K562 (cell line): ENCODE data around the gene SPRYD3. TPM values are rescaled to one million over a fixed set of nuclear protein-coding genes. Genes with fewer than 3 reads are reported as not detected.
A peak's percentile ranks its signal among the peaks of the same experiment; 100 is the strongest.

Source experiments
- CBX1 ChIP-seq: sonication (generic); IDR thresholded peaks from 2 replicates; pipeline ENCODE4 v1.6.1; 2016; ENCODE audit warnings: antibody characterized with exemption, low read depth, mild to moderate bottlenecking
- E2F3 ChIP-seq: fragments of 250-450 bp; sonication (Bioruptor Pico); IDR thresholded peaks from 2 replicates; pipeline ENCODE4 v1.4.0; 2020; ENCODE audit warnings: mild to moderate bottlenecking
- ERF ChIP-seq: fragments of 450-650 bp; formaldehyde crosslinking; IDR thresholded peaks from 2 replicates; pipeline ENCODE4 v1.4.0; 2020; ENCODE audit warnings: mild to moderate bottlenecking, mixed read lengths
- GTF2A2 ChIP-seq: IDR thresholded peaks from 2 replicates; pipeline ENCODE4 v1.6.1; 2016; ENCODE audit warnings: mild to moderate bottlenecking, missing genetic modification characterization, missing compliant biosample characterization
- HSF4 ChIP-seq: fragments of 250-450 bp; sonication (Bioruptor Pico); IDR thresholded peaks from 2 replicates; pipeline ENCODE4 v2.1.2; 2022; ENCODE audit warnings: mild to moderate bottlenecking, moderate library complexity, borderline replicate concordance
- KLF13 ChIP-seq: fragments of 450-650 bp; IDR thresholded peaks from 2 replicates; pipeline ENCODE4 v1.6.1; 2016; ENCODE audit warnings: missing genetic modification characterization, low read depth, mild to moderate bottlenecking, missing compliant biosample characterization, moderate library complexity, borderline replicate concordance
- LEF1 ChIP-seq: fragments of 450-650 bp; IDR thresholded peaks from 2 replicates; pipeline ENCODE4 v1.6.1; 2016; ENCODE audit warnings: mild to moderate bottlenecking
- NFRKB ChIP-seq: fragments of 450-650 bp; IDR thresholded peaks from 2 replicates; pipeline ENCODE4 v1.6.1; 2016; ENCODE audit warnings: low read depth
- PCBP1 ChIP-seq: fragments of 200-400 bp; formaldehyde crosslinking; IDR thresholded peaks from 2 replicates; pipeline ENCODE4 v1.6.1; 2018; ENCODE audit warnings: mild to moderate bottlenecking, low read depth, low read length; ENCODE audit not compliant: poor library complexity, severe bottlenecking
- PPARD ChIP-seq: fragments of 250-450 bp; sonication (Bioruptor Pico); IDR thresholded peaks from 2 replicates; pipeline ENCODE4 v1.8.0; 2022; ENCODE audit warnings: inconsistent platforms, mild to moderate bottlenecking, moderate library complexity
- RAD21 ChIP-seq, 2 experiments: fragments of 250-450 bp in 1 of 2; fragments of 450-650 bp in 1 of 2; sonication (Bioruptor Pico) in 1 of 2; formaldehyde crosslinking in 1 of 2; IDR thresholded peaks in 1 of 2; conservative IDR thresholded peaks in 1 of 2; 2 replicates each; pipeline versions ENCODE4 v1.4.0 to v1.8.0; 2020 to 2022; ENCODE audit warnings: mild to moderate bottlenecking in 2 of 2, moderate library complexity in 1 of 2
- SAFB2 ChIP-seq: fragments of 200-400 bp; formaldehyde crosslinking; IDR thresholded peaks from 2 replicates; pipeline ENCODE4 v1.6.1; 2018; ENCODE audit warnings: borderline replicate concordance, low read length, low read depth, moderate library complexity; ENCODE audit not compliant: severe bottlenecking
- SMAD4 ChIP-seq: fragments of 250-450 bp; sonication (Bioruptor Pico); conservative IDR thresholded peaks from 2 replicates; pipeline ENCODE4 v1.8.0; 2021; ENCODE audit warnings: inconsistent platforms, mild to moderate bottlenecking, moderate library complexity
- SNRNP70 ChIP-seq: fragments of 200-400 bp; formaldehyde crosslinking; optimal IDR thresholded peaks from 2 replicates; pipeline ENCODE3; 2017; ENCODE audit warnings: low read depth, low read length
- STAT5A ChIP-seq: IDR thresholded peaks from 2 replicates; pipeline ENCODE4 v1.6.1; 2012; ENCODE audit warnings: low read length, inconsistent platforms, borderline replicate concordance
- TBP ChIP-seq: optimal IDR thresholded peaks from 2 replicates; pipeline ENCODE3; 2011; ENCODE audit warnings: low read depth, low read length, improper control_type of control experiment
- ZFP1 ChIP-seq: fragments of 450-650 bp; formaldehyde crosslinking; IDR thresholded peaks from 2 replicates; pipeline ENCODE4 v1.4.0; 2020; ENCODE audit warnings: mild to moderate bottlenecking, mixed read lengths
- ZFP36 ChIP-seq: fragments of 150-350 bp; IDR thresholded peaks from 2 replicates; pipeline ENCODE4 v1.6.1; 2018; ENCODE audit warnings: low read length, low read depth; ENCODE audit not compliant: partially characterized antibody
- ZNF24 ChIP-seq: fragments of 450-650 bp; IDR thresholded peaks from 2 replicates; pipeline ENCODE4 v1.6.1; 2016
- ZNF354B ChIP-seq: fragments of 250-450 bp; sonication (Bioruptor Pico); IDR thresholded peaks from 2 replicates; pipeline ENCODE4 v1.4.0; 2020
- polyA plus RNA-seq, 8 experiments: library from polyadenylated mRNA; depleted of rRNA in 4 of 8; stranded (reverse) in 5 of 8; unstranded in 3 of 8; fragments of >200 nt; fragmentation: Nextera tagmentation in 2 of 8; fragmentation: Illumina TruSeq in 1 of 8; extraction: Ambion mirVana in 2 of 8; extraction: Trizol in 1 of 8; gene quantifications; 2 replicates each; pipeline versions ENCODE4 v1.2.1 to v1.2.3, GENCODE V29; 2011 to 2014; ENCODE audit warnings: inconsistent platforms in 1 of 8, missing spikeins in 1 of 8
- total RNA-seq, 7 experiments: library from RNA; depleted of rRNA in 6 of 7; stranded (reverse); fragments of >200 nt in 6 of 7; fragmentation: Illumina TruSeq in 2 of 7; extraction: Trizol in 2 of 7; gene quantifications; 2 replicates each; pipeline versions ENCODE4 v1.2.1 to v1.2.3, GENCODE V29; 2011 to 2021; ENCODE audit warnings: low replicate concordance in 1 of 7
- TF ChIP-seq, protein P1 (sequence below): sonication (generic); formaldehyde crosslinking; IDR thresholded peaks from 2 replicates; pipeline ENCODE4 v1.4.0; 2020; ENCODE audit warnings: mild to moderate bottlenecking, missing genetic modification reagents
- TF ChIP-seq, protein P2 (sequence below): fragments of 450-650 bp; formaldehyde crosslinking; IDR thresholded peaks from 2 replicates; pipeline ENCODE4 v1.4.0; 2020; ENCODE audit warnings: mild to moderate bottlenecking, moderate library complexity
- TF ChIP-seq, protein P3 (sequence below): sonication (generic); formaldehyde crosslinking; IDR thresholded peaks from 2 replicates; pipeline ENCODE4 v1.8.1; 2023; ENCODE audit warnings: mild to moderate bottlenecking, missing genetic modification reagents, moderate library complexity
- TF ChIP-seq, protein P4 (sequence below): fragments of 450-650 bp; IDR thresholded peaks from 2 replicates; pipeline ENCODE4 v1.6.1; 2016; ENCODE audit warnings: antibody characterized with exemption

Gene SPRYD3
- total and polyA plus RNA-seq, 9 of the 15 experiments (the other 6 are each of a cell fraction or from before 2014, with no cell fraction given), result 1.5 to 13.6 (median 7.6) TPM

DNA sequence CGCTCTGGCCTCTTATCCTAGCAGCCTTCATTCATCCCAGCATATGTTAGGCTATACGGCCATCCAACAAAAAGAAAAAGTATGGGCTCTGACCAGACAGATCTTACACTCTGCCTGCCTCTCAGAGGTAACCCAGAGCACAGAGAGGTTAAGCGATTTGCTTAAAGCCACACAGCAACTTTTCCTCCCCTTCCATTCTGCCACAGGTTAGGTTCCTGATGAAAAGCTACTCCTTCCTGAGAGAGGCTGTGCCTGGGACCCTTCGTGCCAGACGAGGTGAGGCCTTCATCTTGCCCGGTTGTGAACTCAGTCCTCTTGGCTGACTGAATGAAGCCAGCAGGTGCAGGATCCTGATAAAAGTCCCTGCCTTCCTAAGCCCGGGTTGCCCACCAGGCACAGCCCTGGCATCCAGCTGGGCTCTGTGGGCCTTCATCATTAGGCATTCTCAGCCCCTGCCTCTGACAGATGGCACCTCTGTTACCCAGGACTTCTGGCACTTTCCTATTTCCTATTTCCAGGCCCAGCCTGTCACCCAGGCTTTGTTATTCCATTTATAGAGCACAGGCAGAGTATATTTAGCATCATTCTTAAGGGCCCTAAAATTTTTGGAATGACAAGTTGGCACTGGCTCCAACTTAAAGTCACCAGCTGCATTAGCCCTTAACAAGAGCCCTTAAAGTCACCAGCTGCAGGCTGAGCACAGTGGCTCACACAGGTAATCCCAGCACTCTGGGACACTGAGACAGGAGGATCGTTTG is 36.9 kb upstream of the SPRYD3 start (continued):
- no peak for TF ChIP-seq KLF13 (tag)
- TF ChIP-seq, protein P1, sequence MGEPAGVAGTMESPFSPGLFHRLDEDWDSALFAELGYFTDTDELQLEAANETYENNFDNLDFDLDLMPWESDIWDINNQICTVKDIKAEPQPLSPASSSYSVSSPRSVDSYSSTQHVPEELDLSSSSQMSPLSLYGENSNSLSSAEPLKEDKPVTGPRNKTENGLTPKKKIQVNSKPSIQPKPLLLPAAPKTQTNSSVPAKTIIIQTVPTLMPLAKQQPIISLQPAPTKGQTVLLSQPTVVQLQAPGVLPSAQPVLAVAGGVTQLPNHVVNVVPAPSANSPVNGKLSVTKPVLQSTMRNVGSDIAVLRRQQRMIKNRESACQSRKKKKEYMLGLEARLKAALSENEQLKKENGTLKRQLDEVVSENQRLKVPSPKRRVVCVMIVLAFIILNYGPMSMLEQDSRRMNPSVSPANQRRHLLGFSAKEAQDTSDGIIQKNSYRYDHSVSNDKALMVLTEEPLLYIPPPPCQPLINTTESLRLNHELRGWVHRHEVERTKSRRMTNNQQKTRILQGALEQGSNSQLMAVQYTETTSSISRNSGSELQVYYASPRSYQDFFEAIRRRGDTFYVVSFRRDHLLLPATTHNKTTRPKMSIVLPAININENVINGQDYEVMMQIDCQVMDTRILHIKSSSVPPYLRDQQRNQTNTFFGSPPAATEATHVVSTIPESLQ, result no peak
- no peak for TF ChIP-seq ZNF24
- no peak for TF ChIP-seq STAT5A
- no peak for TF ChIP-seq SNRNP70
- no peak for TF ChIP-seq RAD21 (CRISPR knock-in tag; conservative IDR thresholded peaks at IDR 0.05 in 1 of 2, IDR thresholded peaks at IDR 0.05 in 1 of 2)
- no peak for TF ChIP-seq E2F3 (CRISPR knock-in tag)
- TF ChIP-seq, protein P2, sequence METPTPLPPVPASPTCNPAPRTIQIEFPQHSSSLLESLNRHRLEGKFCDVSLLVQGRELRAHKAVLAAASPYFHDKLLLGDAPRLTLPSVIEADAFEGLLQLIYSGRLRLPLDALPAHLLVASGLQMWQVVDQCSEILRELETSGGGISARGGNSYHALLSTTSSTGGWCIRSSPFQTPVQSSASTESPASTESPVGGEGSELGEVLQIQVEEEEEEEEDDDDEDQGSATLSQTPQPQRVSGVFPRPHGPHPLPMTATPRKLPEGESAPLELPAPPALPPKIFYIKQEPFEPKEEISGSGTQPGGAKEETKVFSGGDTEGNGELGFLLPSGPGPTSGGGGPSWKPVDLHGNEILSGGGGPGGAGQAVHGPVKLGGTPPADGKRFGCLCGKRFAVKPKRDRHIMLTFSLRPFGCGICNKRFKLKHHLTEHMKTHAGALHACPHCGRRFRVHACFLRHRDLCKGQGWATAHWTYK, result no peak
- no peak for TF ChIP-seq GTF2A2 (tag)
- no peak for TF ChIP-seq ERF (CRISPR knock-in tag)
- no peak for TF ChIP-seq NFRKB
- no peak for TF ChIP-seq LEF1
- no peak for TF ChIP-seq PCBP1
- TF ChIP-seq PPARD (CRISPR knock-in tag), result no peak
- TF ChIP-seq CBX1, result peak; percentile 63; the same call in 1 of the 2 replicates
- TF ChIP-seq ZFP36, result peak; percentile 94
- TF ChIP-seq, protein P3, sequence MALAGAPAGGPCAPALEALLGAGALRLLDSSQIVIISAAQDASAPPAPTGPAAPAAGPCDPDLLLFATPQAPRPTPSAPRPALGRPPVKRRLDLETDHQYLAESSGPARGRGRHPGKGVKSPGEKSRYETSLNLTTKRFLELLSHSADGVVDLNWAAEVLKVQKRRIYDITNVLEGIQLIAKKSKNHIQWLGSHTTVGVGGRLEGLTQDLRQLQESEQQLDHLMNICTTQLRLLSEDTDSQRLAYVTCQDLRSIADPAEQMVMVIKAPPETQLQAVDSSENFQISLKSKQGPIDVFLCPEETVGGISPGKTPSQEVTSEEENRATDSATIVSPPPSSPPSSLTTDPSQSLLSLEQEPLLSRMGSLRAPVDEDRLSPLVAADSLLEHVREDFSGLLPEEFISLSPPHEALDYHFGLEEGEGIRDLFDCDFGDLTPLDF (CRISPR knock-in tag), result no peak
- TF ChIP-seq SMAD4, result no peak
- TF ChIP-seq ZNF354B (CRISPR knock-in tag), result no peak
- TF ChIP-seq HSF4 (CRISPR knock-in tag), result no peak
- TF ChIP-seq, protein P4, sequence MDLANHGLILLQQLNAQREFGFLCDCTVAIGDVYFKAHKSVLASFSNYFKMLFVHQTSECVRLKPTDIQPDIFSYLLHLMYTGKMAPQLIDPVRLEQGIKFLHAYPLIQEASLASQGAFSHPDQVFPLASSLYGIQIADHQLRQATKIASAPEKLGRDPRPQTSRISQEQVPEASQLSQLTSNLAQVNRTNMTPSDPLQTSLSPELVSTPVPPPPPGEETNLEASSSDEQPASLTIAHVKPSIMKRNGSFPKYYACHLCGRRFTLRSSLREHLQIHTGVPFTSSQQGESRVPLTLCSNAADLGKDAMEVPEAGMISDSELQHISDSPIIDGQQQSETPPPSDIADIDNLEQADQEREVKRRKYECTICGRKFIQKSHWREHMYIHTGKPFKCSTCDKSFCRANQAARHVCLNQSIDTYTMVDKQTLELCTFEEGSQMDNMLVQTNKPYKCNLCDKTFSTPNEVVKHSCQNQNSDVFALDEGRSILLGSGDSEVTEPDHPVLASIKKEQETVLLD, result no peak
- no peak for TF ChIP-seq SAFB2
- no peak for TF ChIP-seq TBP
- TF ChIP-seq ZFP1 (CRISPR knock-in tag), result no peak
